ENCODE results near the gene ZNF20.

The ZNF20 gene

DNA sequence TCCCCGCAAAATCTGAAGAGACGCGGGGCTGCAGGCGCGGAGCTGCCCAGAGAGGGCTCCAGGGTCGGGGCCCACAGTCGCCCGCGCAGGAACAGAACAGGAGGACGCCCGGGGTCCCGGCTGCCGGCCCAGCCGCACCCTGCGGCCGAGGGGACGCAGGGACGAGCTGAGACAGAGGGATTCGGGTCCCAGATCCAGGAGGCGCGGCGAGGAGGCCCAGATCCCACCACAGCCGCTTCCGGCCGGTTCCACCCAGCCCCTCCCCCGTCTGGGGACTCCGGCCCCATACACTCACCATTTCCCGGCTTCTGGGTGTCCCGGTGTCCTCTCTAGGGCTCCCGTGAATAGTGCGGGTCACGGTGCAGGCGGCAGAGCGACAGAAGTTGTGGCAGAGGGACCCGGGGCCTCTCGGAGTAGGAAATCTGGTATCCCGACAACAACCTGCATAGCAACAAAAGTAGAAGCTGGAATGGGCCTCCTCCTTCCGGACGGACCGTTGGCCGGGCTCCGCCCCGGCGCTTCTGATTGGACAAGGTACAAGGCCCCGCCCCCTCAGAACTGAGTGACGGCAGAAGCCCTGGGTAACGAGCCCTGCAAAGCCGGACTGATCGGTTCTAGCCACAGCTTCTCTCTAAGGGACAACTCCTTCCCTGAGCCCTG lies at the start of gene ZNF20:
Gene ZNF20 (minus strand): TSS at position 466 of the 660 bp plus-strand sequence. CDS start 168 bp downstream, at position 298.
- peak; percentile 98 for DNase-seq

DNA sequence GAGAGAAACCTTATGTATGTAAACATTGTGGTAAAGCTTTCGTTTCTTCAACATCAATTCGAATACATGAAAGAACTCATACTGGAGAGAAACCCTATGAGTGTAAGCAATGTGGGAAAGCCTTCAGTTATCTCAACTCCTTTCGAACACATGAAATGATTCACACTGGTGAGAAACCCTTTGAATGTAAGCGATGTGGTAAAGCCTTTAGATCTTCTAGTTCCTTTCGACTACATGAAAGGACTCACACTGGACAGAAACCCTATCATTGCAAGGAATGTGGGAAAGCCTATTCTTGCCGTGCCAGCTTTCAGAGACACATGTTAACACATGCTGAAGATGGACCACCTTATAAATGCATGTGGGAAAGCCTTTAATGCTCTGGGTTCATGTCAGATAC lies 47.5 kb upstream of the ZNF20 start:
- peak; percentile 9 for DNase-seq

DNA sequence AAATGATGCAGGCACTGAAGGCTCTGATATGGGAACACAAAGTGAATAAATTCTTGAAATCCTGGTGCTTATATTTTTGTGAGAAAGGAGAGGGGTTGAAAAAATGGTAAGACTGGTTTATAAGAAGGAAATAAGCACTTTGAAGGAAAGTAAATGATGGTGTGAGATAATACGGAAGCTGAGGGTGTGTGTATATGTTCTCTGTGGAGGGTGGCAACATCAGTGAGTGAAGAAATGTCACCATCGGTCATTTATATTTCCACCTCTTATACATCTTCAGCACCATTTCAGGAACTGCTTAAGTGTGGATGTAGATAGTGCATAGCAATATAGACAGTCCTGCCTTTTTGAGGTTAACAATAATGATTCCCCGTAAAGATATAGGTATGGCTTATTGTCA lies 40.2 kb upstream of the ZNF20 start:
- no peak for DNase-seq

DNA sequence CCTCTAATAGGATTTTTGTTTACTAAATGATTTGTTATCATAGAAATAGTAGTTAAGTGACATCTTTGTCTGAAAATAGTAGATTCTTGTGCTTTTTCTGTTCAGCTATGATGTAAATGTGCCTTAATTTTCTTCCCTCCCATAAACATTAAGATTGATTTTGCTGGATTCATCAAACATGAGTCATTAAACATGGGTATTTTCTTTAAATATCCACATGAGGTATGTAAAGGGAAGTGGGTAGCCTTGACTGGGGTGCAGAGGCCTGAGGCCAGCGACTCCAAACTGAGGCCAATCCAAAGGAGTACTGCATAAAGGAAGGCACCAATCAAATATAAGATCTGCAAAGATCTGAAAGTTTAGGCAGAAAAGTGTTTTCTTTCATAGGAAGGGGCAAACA lies 26.5 kb upstream of the ZNF20 start:
- DNase-seq = no peak

DNA sequence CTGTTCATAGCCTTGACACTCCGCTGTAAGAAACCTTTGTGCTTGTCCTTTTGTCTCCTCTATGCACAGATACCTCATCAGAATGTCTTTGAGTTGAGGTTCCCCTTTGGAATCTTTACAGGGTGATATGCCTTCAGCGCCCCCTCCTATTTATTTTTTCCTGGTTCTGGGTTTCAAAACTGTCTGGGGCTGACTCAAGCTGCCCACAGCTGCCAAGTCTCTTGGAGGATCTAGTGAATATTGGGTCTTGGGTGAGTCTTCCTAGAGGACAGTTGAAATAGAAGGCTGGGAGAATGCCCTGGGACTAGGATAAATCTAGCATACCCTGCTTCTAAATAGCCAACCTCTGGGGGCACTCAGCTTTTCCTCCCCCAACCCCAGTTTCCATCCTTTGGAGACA lies 23.7 kb upstream of the ZNF20 start:
- peak; percentile 19 for DNase-seq

DNA sequence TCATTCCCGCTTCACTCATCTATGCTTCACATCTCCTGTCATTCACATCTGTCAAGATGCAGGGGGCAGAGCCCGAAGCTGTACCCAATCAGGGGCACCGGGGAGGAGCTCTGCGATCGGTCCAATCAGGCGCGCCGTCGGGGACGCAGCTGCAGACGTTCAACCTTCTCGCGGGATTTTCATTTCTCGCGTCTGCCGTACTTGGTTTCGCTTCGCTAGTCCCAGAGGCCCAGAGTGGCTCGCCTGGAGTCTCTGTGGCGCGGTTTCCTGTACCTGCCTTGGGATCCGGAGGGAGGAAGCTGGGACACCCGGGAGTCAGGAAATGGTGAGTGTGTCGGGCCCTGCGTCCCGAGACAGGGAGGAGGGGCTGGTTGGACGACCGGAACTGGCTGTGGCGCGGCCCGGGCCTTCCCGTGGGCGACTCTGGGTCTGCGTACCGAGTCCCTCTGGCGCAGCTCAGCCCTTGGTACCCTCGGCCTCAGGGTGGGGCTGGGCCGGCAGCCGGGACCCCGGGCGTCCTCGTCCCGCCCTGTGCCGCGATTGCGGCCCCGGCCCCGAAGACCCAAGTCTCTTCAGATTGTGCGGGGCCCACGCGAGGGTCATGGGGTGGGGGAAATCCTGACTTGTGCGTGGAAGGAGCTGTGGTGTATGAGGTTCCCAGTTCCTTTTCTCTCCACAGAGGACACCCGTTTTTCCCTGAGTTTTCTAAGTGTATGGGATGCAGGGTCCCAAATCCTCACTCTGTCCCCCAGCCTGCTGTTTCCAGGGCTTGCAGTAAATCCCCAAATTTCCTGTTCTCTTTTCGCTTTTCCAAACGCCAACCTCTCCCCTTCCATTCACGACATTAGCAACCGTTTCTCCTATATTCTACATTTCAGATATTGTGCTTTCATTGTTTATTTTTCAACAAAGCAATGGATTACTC lies 23.0 kb upstream of the ZNF20 start, which contains the start of gene ZNF136:
Gene ZNF136 (plus strand): TSS at position 215 of the 925 bp plus-strand sequence. CDS start 108 bp downstream, at position 323.
- DNase-seq = peak; percentile 98

DNA sequence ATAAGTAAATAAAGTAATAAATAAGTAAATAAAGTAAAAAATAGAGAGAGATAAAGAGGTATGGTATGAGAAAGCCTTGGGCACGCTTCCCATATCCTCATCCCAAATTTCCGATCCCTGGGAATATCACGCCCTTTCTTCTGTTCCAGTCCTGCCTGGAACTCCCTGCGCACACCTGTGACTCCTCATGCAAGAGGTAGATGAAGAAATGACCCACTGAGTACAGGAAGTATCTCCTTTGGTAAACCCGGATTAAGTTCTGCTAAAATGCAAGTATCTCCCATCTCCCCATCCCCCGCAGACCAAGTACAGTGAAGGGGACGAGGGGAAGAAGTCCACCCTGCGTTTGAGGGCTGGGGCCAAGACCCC lies 22.3 kb upstream of the ZNF20 start:
- no peak for DNase-seq

DNA sequence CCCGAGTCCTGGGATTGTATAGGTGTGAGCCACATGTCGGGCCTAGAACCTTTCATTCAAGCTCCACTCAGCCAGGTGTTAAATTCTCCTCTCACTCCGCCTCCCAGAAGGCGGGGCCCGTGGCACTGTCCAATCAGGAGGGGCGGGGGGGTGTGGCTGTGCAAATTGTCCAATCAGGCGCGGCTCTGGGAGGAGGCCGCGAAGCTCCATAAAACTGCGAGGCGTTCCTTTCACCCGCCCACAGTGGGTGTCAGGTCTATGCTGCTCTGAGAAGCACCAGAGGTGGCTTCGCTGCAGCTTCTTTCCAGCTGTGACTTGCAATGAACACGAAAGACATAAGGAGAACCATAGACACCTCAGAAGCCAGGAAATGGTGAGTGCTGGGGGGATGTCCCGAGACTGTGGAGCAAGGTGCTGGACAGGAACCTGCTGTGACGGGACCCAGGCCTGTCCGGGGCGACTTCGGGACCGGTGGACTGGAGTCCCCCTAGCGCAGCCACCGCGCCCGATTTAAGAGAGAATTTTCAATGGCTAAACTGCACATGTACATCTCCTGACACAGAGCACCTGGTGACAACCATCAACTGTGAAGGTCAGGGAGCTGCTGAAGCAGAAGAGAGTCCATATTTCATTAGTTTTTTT lies 19.7 kb upstream of the ZNF20 start:
- DNase-seq = no peak

DNA sequence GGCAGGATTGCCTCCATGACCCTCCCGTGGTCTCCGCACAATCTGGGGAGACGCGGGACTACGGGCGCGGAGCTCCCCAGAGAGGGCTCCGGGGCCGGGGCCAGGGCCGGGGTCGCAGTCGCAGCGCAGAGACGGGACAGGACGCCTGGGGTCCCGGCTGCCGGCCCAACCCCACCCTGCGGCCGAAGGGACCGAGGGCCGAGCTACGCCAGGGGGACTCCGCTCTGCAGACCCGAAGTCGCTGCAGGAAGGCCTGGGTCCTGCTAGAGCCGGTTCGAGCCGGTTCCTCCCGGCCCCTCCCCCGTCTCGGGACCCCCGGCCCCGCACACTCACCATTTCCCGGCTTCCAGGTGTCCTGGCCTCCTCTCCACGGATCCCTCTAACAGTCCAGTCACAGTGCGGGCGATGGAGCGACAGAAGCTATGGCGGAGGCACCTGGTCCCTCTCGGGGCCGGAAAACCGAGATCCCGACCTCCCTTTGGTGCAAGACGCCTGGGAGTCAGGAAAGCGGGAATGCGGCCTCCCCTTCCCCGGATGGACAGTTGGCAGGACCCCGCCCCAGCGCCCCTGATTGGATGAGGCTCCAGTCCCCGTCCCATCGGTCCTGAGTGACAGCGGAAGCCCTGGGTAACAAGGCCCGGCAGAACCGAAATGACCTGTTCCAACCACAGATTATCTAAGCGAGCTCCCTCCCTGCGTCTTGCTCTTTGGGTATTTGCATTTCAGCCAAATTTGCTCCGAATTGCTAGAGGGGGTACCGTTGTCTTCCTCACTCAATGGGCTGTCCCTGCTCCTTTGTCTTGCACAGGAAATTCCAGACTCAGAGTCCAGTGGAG lies 16.3 kb upstream of the ZNF20 start, which contains the start of gene ZNF625:
Gene ZNF625 (minus strand): TSS at position 512 of the 836 bp plus-strand sequence. CDS start 176 bp downstream, at position 336.
- peak; percentile 90 for DNase-seq

DNA sequence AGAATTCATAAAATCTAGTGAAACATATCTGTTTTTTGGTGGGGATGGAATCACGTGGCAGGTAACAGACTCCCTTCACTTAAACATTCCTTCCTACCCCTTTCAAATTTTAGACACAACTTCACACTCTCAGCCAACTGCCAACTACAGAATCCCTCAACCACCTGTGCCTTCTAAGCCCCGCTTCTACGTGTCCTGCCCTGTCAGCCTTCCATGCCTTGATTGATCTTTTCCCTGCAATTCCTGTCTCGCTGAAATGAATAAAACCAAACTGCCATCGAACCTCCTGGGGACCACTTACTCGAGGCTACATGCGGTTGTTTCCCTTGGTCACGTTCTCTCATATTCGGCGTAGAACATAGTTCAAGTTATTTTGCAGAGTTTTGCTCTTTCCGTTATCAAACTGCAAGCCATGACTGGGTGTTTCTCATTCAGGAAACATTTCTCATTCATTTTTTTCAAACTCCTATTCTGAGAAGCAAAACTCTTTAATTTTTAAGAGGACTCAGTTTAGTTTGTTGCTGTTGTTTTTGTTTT lies 15.2 kb upstream of the ZNF20 start:
- DNase-seq = peak; percentile 46

DNA sequence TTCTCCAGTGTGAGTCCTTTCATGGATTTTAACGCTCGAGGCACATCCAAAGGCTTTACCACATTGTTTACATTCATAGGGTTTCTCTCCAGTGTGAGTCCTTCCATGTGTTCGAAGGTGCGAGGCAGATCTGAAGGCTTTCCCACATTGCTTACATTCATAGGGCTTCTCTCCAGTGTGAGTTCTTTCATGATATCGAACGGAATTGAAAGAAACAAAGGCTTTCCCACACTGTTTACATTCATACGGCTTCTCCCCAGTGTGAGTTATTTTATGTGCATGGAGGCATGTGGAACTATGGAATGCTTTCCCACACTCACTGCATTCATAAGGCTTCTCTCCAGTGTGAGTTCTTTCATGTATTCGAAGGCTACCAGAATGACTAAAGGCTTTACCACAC lies 5.2 kb upstream of the ZNF20 start:
- no peak for DNase-seq

DNA sequence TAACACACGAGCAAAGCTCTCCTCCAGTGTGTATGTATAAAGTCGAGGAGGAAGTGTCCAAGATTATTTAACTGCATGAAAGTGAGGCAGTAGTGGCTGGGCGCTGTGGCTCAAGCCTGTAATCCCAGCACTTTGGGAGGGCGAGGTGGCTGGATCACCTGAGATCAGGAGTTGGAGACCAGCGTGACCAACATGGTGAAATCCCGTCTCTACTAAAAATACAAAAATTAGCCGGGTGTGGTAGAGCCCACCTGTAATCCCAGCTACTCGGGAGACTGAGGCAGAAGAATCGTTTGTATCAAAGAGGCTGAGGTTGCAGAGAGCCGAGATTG lies 1.2 kb upstream of the ZNF20 start:
- no peak for DNase-seq

DNA sequence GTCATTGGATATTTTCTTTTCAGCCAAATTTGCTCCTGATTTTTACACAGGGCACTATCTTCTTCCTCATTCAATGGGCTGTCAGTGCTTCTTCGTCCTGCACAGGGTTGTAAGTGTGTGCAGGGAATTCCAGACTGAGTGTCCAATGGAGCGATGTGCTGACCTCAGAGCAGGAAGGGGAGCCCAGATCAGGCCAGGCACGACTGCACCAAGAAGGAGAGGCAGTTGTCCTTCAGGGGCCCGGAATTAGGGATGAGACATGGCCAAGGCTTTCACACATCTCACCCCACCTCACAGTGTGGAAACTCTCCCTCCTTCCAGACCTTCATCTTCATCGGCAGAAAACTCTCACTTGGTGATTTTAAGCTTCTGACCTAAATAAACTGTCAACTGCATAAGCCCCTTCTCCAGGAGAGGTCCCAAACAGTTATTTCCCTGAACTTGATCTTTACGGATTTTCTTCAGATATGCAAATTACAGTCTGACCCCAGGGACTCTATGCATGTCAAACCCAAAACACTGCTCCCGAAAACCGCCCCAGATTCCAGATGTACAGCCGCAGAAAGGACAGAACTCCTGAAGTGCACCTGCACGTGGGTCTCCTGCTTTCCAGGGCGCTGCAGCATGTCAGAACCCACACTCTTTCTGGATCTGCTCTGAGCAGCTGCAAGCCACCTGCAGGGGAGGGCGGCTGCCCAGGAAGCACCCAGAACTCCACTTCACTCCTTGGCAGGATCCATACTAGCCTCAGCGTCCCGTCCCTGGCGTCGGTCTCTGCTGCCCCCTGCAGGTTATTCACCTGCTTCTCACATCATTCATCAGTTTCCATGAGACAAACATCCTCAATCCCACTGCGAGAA lies 625 bp upstream of the ZNF20 start:
- DNase-seq = peak; percentile 94

DNA sequence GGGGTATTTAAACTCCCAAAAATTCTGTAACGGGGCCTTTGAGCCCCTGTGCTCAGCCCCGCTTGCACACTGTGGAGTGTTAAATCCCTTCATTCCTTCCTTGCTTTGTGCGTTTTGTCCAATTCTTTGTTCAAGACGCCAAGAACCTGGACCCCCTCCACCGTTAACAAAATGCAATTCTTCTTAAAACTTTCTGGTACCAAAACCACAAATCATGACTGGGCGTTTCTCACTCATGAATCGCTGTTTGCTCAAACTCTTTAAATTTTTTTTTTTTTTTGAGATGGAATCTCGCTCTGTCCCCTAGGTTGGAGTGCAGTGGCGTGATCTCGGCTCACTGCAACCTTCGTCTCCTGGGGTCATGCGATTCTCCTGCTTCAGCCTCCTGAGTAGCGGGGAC lies 881 bp downstream of the ZNF20 start:
- peak; percentile 43 for DNase-seq

DNA sequence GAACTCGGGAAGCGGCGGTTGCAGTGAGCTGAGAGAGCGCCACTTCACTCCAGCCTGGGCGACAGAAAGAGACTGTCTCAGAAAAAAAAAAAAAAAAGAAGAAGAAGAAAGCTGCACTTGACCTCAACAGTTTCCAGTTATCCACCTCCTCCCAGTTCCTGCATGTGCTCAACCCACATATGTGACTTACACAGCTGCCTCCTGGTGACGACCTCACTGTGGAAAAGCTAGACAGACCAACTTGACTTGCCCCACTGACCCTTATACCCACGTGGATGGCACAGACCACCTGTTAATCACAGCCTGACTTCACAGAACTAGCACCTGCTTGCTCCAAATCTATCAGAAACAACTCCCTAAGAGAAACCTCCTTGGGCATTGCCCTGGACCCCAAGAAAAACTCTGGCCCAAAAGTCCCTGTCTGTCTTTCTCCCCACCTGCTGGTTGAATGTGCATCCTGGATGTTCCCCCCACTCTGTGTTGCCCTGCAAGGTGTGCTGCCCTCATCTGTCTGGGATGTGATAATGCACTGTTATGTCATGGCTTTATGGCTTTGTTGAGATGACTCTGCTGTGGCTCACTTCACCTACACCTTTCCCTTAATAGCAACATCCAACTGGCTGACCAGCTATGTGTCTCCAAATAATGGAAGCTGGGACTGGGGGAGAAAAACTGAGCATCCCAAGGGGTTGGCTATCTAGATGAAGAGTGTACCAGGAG lies 2.8 kb downstream of the ZNF20 start:
- DNase-seq = peak; percentile 48

DNA sequence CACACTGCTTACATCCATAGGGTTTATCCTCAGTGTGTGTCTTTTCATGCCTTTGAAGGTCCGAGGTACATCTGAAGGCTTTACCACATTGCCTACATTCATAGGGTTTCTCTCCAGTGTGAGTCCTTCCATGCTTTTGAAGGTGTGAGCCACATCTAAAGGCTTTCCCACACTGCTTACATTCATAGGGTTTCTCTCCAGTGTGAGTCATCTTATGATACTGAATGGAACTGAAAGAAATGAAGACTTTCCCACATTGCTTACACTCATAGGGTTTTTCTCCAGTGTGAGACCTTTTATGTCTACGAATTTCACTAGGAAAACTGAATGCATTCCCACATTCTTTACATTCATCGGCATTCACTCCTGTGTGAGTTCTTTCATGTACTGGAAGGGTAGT lies 7.1 kb downstream of the ZNF20 start:
- no peak for DNase-seq

DNA sequence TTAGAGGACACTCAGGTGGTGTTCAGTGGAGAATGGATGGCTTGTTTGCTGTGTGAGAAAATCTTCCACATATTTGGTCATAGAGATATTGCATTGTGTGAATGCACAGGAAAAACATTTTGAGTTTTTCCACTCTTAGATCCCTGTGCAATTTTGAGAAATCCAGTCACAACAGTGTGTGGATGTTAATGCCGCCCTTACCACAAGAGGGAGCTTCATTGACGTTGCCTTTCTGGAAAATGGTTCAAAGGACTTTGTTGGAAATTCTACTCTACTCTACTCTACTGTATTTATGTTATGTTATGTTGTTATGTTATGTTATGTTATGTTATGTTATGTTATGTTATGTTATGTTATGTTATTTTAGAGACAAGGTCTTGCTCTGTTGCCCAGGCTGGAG lies 13.4 kb downstream of the ZNF20 start:
- peak; percentile 35 for DNase-seq

DNA sequence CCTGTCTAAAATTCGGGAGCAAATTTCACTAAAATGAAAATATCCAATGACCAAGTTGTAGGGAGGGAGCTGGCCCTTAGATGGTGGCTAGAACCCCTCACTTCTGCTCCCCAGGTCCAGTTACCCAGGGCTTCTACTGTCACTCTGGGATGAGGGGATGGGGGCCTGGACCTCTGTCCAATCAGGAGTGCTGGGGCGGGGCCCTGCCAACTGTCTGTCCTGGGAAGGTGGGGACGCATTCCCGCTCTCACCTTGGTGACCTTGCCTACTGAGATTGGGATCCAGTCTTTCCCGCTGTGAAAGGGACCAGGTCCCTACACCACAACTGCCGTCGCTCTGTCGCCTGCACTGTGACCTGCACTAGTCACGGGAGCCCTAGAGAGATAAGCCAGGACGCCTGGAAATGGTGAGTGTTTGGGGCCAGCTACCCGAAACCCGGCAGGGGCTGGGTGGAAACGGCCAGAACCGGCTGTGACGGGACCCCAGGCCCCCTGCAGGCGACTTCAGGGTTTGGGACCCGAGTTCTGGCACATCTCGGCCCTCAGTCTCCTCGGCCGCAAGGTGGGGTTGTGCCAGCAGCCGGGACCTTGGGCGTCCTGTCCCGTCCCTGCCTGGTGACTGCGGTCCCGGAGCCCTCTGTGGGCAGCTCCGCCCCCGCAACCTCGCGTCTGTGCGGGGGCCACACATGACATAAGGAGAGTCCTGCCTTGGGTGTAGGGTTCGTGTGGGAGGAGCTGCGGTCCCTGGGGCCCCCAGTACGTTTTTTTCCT lies 22.8 kb downstream of the ZNF20 start:
- no peak for DNase-seq

DNA sequence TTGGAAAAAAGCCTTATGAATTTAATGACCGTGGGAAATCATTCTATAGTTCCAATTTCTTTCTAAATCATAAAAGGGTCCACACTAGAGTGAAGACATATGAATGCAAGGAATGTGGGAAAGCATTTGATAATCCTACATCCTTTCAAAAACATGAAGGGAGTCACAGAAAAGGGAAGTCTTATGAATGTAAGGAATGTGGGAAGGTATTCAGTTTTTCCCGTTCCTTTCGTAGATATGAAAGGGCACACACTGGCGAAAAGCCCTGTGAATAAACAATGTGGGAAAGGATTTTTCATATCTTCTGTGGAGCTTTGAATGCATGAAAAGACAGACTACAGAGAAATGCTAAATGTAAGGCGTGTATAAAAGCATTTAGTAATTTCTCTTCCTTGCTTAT lies 27.0 kb downstream of the ZNF20 start:
- DNase-seq = no peak

DNA sequence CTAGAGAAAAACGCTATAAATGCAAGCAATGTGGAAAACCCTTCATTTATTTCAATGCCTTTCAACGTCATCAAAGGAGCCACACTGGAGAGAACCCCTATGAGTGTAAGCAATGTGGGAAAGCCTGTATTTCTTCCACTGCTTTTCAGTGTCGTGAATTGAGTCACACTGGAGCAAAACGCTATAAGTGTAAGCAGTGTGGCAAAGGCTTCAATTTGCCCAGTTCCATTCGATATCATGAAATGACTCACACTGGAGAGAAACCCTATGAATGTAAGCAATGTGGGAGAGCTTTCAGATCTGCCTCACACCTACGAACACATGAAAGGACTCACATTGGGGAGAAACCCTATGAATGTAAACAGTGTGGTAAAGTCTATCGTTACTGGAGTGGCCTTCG lies 27.4 kb downstream of the ZNF20 start:
- no peak for DNase-seq

All from hematopoietic multipotent progenitor cell treated with erythropoietin and hydrocortisone succinate and interleukin-3 and kit ligand, for 6 days (in vitro differentiated cells).